ENCODE results near the gene DIAPH2.

Gene DIAPH2

GRCh38 chrX:97380200-97380599 lies 695.6 kb downstream of the DIAPH2 start:
- TF ChIP-seq CTCF (IDR thresholded peaks at IDR 0.05) = no peak
- Histone ChIP-seq H3K27me3 (no peaks in the 10 kb centered on the region), H3K4me3 (ENCODE audit: low read depth in 1 of 2, low read length in 1 of 2) (no peak overlapping the region), H3K4me1 (ENCODE audit: control insufficient read depth in 1 of 2, insufficient read depth in 1 of 2, low read depth in 1 of 2, low read length in 1 of 2) (peaks cover 0 to 6% of the 10 kb centered on the region in 2 experiments), H3K27ac (no peak overlapping the region), H3K9me3 (no peaks in the 10 kb centered on the region), H3K36me3 (no peaks in the 10 kb centered on the region)

GRCh38 chrX:97384685-97385084 lies 700.0 kb downstream of the DIAPH2 start:
- TF ChIP-seq CTCF (IDR thresholded peaks at IDR 0.05) = no peak
- Histone ChIP-seq H3K27ac (no peak overlapping the region), H3K4me1 (ENCODE audit: control insufficient read depth in 1 of 2, insufficient read depth in 1 of 2, low read depth in 1 of 2, low read length in 1 of 2) (no peaks in the 10 kb centered on the region)

GRCh38 chrX:97387004-97387403 lies 702.4 kb downstream of the DIAPH2 start:
- no peak overlapping the region for H3K4me3 ChIP-seq (ENCODE audit: low read depth in 1 of 2, low read length in 1 of 2)

More at GRCh38 chrX:97384685-97385084, 700.0 kb downstream of the DIAPH2 start:
- no peaks in the 10 kb centered on the region for H3K9me3 ChIP-seq
- H3K4me3 ChIP-seq (ENCODE audit: low read depth in 1 of 2, low read length in 1 of 2) = no peak overlapping the region
- no peaks in the 10 kb centered on the region for H3K36me3 ChIP-seq
- no peaks in the 10 kb centered on the region for H3K27me3 ChIP-seq

GRCh38 chrX:97389761-97390192 lies 705.1 kb downstream of the DIAPH2 start:
- no peaks in the 10 kb centered on the region for H3K36me3 ChIP-seq
- H3K9me3 ChIP-seq = no peaks in the 10 kb centered on the region
- TF ChIP-seq CTCF (IDR thresholded peaks at IDR 0.05) = no peak
- H3K27ac ChIP-seq = no peak overlapping the region
- H3K4me1 ChIP-seq (ENCODE audit: control insufficient read depth in 1 of 2, insufficient read depth in 1 of 2, low read depth in 1 of 2, low read length in 1 of 2) = peaks cover 4 to 6% of the 10 kb centered on the region in 2 experiments
- no peak overlapping the region for H3K4me3 ChIP-seq (ENCODE audit: low read depth in 1 of 2, low read length in 1 of 2)
- H3K27me3 ChIP-seq = no peaks in the 10 kb centered on the region

More at GRCh38 chrX:97387004-97387403, 702.4 kb downstream of the DIAPH2 start:
- no peaks in the 10 kb centered on the region for H3K36me3 ChIP-seq
- TF ChIP-seq CTCF (IDR thresholded peaks at IDR 0.05) = no peak
- H3K27me3 ChIP-seq = no peaks in the 10 kb centered on the region
- no peaks in the 10 kb centered on the region for H3K4me1 ChIP-seq (ENCODE audit: control insufficient read depth in 1 of 2, insufficient read depth in 1 of 2, low read depth in 1 of 2, low read length in 1 of 2)
- no peak overlapping the region for H3K27ac ChIP-seq
- no peaks in the 10 kb centered on the region for H3K9me3 ChIP-seq

- no peak overlapping the region for H3K4me3 ChIP-seq (ENCODE audit: low read depth in 1 of 2, low read length in 1 of 2)
- no peaks in the 10 kb centered on the region for H3K9me3 ChIP-seq
Measured at GRCh38 chrX:97397371-97397770, 712.7 kb downstream of the DIAPH2 start.

More at GRCh38 chrX:97397371-97397770, 712.7 kb downstream of the DIAPH2 start:
- peaks cover 4 to 6% of the 10 kb centered on the region in 2 experiments for H3K4me1 ChIP-seq (ENCODE audit: control insufficient read depth in 1 of 2, insufficient read depth in 1 of 2, low read depth in 1 of 2, low read length in 1 of 2)
- no peaks in the 10 kb centered on the region for H3K27me3 ChIP-seq
- H3K36me3 ChIP-seq = no peaks in the 10 kb centered on the region
- TF ChIP-seq CTCF (IDR thresholded peaks at IDR 0.05) = no peak
- no peak overlapping the region for H3K27ac ChIP-seq

Data from neutrophil (primary cell).